GM18505 (cell line): ENCODE measurements around the gene SPATC1L.

Experiments
- ATAC-seq: cut with Tn5 transposase; IDR thresholded peaks from one replicate; pipeline ENCODE4 v1.9.1; 2021; ENCODE audit not compliant: unreplicated experiment
- POLR2A ChIP-seq: IDR thresholded peaks from 4 replicates; pipeline ENCODE4 v1.6.1; 2011; ENCODE audit warnings: borderline replicate concordance; ENCODE audit not compliant: insufficient read depth, insufficient read length; ENCODE audit errors: extremely low read depth

SPATC1L gene

GRCh38 chr21:46117586-46118315 lies 66.5 kb downstream of the SPATC1L start:
- no peak for ATAC-seq
- TF ChIP-seq POLR2A, result no peak

- no peak for TF ChIP-seq POLR2A
- ATAC-seq, result no peak
Observed at GRCh38 chr21:46116776-46117585, 67.3 kb downstream of the SPATC1L start.

DNA sequence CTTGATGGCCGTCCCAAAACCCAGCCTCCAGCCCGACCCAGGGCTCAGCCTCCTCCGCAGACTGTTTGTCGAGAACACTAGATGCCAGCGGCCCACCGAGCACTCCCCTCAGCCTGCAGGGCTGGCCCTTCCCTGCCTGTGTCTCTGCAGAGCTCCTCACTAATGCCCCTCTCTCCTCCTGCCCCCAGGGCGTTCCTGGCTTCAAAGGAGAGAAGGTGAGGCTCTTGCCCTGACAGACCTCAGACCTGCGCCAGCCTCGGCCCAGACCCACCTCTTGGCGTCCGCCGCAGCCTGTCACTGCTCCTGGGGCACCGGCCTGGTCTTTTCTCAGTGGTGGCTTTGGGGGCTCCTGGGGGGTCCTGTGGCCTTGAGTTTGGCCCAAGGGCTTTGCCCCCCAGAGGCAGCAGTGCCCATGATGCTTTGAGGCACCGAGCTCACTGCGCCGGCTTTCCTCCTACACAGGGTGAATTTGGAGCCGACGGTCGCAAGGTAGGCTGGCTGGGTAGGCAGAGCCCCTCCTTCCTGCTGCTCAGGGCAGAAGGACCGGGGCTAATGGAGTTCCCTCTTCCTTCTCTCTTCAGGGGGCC lies 68.0 kb downstream of the SPATC1L start:
- TF ChIP-seq POLR2A, result no peak
- no peak for ATAC-seq

DNA sequence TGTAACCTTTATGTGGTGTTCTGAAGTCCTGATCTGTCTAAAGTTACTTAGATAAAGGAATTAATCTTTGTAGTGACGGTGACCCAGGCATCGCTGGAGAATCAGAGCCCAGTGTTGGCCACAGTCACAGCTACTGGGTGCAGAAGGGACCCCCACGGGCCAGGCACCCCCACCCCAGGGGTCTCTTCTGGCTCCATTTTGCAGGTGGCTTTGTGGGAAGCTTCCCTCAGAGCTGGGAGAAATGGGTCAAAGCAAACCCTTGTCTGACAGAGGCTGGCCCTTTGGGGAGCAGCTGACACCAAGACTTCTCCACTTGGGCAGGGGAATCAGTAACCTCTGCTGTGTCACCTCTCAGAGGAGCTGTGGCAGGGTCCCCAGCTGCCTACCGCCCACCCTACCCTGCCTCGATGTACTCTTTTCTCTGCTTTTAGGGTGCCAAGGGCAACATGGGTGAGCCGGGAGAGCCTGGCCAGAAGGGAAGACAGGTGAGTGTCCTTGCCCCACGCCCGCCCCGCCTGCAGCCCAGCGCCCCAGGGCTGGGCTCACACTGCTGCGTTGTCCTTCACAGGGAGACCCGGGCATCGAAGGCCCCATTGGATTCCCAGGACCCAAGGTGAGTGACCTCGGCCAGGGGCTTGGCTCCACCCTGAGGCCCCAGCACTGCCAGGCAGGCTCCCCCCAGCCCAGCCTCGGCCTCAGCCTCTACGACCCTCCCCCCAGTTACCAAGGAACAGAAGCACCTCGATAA lies 68.6 kb downstream of the SPATC1L start:
- ATAC-seq, result no peak
- no peak for TF ChIP-seq POLR2A

- ATAC-seq, result no peak
- TF ChIP-seq POLR2A, result no peak
Observed at GRCh38 chr21:46114963-46115362, 69.3 kb downstream of the SPATC1L start.

DNA sequence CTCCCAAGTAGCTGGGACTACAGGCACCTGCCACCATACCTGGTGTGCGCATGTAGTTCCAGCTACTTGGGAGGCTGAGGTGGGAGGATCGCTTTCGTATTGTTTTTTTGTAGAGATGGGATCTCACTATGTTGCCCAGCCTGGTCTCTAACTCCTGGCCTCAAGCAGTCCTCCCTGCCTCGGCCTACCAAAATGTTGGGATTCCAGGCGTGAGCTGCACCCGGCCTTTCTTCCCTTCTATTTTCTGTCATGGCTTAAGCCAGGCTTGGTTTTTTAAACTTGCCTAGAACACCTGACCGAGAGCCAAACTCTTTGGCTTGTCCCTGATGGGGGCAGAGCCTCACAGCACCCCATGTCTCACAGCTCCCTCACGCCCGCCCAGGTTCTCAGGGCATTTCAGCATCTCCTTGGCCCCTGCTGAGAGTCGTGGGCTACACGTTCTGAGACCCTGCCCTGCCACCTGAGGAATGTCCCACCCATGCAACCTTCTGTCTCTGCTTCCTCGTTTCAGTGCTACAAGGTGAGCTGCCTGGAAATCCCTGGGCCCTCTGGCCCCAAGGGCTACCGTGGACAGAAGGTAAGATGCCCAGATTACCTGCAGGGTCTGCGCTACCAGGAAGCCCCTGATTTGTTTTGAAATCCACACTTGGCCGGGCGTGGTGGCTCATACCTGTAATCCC lies 70.6 kb downstream of the SPATC1L start:
- TF ChIP-seq POLR2A, result no peak
- no peak for ATAC-seq

GRCh38 chr21:46112725-46113215 lies 71.5 kb downstream of the SPATC1L start:
- no peak for ATAC-seq

DNA sequence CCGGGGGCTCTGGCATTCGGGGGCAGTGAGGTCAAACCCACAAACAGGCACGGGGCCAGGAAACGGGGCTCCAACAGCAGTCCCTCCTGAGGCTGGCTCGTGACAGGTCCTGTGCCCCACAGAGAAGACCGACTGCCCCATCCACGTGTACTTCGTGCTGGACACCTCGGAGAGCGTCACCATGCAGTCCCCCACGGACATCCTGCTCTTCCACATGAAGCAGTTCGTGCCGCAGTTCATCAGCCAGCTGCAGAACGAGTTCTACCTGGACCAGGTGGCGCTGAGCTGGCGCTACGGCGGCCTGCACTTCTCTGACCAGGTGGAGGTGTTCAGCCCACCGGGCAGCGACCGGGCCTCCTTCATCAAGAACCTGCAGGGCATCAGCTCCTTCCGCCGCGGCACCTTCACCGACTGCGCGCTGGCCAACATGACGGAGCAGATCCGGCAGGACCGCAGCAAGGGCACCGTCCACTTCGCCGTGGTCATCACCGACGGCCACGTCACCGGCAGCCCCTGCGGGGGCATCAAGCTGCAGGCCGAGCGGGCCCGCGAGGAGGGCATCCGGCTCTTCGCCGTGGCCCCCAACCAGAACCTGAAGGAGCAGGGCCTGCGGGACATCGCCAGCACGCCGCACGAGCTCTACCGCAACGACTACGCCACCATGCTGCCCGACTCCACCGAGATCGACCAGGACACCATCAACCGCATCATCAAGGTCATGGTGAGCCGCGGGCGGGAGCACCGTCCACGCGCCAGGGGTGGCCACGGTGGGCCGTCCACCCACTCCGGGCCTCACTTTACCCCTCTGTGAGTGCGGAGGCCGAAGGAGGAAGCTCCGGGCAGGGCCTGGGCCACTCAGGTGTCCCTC lies 72.2 kb downstream of the SPATC1L start:
- TF ChIP-seq POLR2A, result no peak
- no peak for ATAC-seq

More at GRCh38 chr21:46112725-46113215, 71.5 kb downstream of the SPATC1L start:
- no peak for TF ChIP-seq POLR2A

DNA sequence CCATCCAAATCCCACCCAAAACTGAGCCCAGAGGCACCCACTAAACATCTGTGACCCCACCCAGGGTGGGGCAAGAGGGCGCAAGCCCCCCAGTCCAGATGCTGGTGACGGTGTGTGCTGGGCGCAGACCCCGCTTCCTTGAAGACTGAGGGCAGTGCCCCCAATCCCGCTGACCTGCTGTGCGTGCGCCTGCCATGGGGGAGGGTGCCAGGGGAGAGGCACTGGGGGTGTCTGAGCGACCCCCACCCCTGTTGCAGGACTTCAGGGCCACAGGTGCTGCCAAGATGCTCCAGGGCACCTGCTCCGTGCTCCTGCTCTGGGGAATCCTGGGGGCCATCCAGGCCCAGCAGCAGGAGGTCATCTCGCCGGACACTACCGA lies 73.1 kb downstream of the SPATC1L start:
- TF ChIP-seq POLR2A, result no peak
- ATAC-seq, result no peak
